Tibial nerve (tissue), 4 donors: ENCODE data around the gene HNRNPLL. TPM values are rescaled to one million over a fixed set of nuclear protein-coding genes. Genes with fewer than 3 reads are reported as not detected.
A peak's percentile ranks its signal among the peaks of the same experiment; 100 is the strongest.
"Not testable (repeated sequence)": the region's sequence is repeated elsewhere in the genome, so short reads cannot be mapped to it uniquely, and the experiment has no call there.

Source experiments
- DNase-seq, 2 donors: peaks; one replicate each; pipeline ENCODE4 v3.0.0-alpha.2; 2019; ENCODE audit warnings: low spot score in 2 of 2
- H3K27ac ChIP-seq, 4 donors: fragments of 200-600 bp; sonication (generic) in 3 of 4; one replicate each; pipeline ENCODE4 v1.5.1; 2017 to 2019; ENCODE audit warnings: mild to moderate bottlenecking in 1 of 4
- H3K27me3 ChIP-seq, 2 donors: fragments of 200-600 bp; sonication (generic) in 1 of 2; one replicate each; pipeline versions ENCODE4 v1.5.1 to v1.6.0; 2017 to 2019
- H3K36me3 ChIP-seq, 3 donors: fragments of 200-600 bp; sonication (generic); one replicate each; pipeline ENCODE4 v1.5.1; 2018 to 2019
- H3K4me1 ChIP-seq, 4 donors: fragments of 200-600 bp; sonication (generic) in 3 of 4; one replicate each; pipeline ENCODE4 v1.5.1; 2017 to 2019
- H3K4me3 ChIP-seq, 4 donors: fragments of 200-600 bp; sonication (generic) in 3 of 4; one replicate each; pipeline ENCODE4 v1.5.1; 2017 to 2019; ENCODE audit warnings: mild to moderate bottlenecking in 1 of 4, moderate library complexity in 1 of 4
- H3K9me3 ChIP-seq, 4 donors: fragments of 200-600 bp; sonication (generic) in 3 of 4; one replicate each; pipeline ENCODE4 v1.5.1; 2017 to 2019
- EP300 ChIP-seq, 2 donors: sonication (generic); formaldehyde crosslinking; IDR thresholded peaks; one replicate each; pipeline ENCODE4 v1.6.1; 2017; ENCODE audit warnings: antibody characterized with exemption in 2 of 2, mild to moderate bottlenecking in 1 of 2
- POLR2A ChIP-seq, 2 donors: fragments of 450-650 bp; IDR thresholded peaks; one replicate each; pipeline ENCODE4 v1.6.1; 2017; ENCODE audit warnings: antibody characterized with exemption in 2 of 2, mild to moderate bottlenecking in 2 of 2, moderate library complexity in 2 of 2
- WGBS, 2 donors: methylation state at CpG; one replicate each; pipeline ENCODE4 v1.1.5; 2018; 5-methylcytosine and 5-hydroxymethylcytosine counted together
- total RNA-seq, 4 donors: library from RNA; depleted of rRNA; stranded (reverse); fragments of >200 nt; gene quantifications; one replicate each; pipeline ENCODE4 v1.1.0, GENCODE V29; 2016
- TF ChIP-seq, protein P1 (sequence below), 5 experiments: fragments of 200-600 bp in 3 of 5; fragments of 450-650 bp in 2 of 5; sonication (generic) in 3 of 5; IDR thresholded peaks; one replicate each; pipeline ENCODE4 v1.5.1; 2016 to 2019; ENCODE audit warnings: antibody characterized with exemption in 5 of 5, mild to moderate bottlenecking in 3 of 5, moderate library complexity in 2 of 5

Gene HNRNPLL
- total RNA-seq, result 10 to 100 TPM; 49.5 to 62.5 (median 53.5) TPM

DNA sequence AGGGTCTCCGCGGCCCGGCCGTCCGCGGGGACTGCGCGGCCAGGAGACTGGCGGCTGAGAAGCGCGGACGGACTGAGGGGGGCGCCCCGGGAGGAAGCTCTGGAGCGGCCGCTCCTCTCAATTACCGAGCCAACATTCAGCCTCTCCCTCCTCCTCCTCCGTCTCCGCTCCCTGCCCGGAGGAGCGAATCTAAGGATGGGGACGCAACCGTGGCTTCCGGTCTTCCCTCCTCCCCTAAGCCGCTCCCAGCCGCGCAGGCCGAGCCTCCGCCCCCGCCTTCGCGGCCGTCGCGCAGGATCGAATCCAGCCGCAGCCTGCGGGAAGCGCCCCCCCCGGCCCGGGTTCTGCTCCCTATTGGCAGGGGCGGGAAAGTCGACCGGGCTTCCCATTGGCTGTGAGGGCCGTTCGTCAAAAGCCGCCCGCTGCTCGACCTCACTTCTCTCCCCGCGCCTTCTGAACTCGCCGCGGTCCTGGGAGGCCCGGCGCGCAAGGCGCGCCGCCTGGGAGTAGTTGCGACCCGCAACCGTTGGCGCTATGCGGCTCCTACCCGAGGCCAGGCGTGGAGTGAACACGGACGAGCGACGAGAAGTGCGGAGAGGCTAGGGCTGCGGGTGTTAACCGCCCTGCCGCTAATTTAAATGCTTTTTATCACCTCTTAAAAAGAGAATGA lies at the start of gene HNRNPLL:
Gene HNRNPLL, minus strand, starts transcription at position 197 of the 670 bp plus-strand sequence. CDS start 302 bp downstream, outside the sequence.
- no peaks in the 10 kb centered on the region for H3K27me3 ChIP-seq
- TF ChIP-seq EP300 (IDR thresholded peaks at IDR 0.05) (peak; percentile 63 to 99), POLR2A (IDR thresholded peaks at IDR 0.05) (peak; percentile 95 to 98)
- TF ChIP-seq, protein P1, sequence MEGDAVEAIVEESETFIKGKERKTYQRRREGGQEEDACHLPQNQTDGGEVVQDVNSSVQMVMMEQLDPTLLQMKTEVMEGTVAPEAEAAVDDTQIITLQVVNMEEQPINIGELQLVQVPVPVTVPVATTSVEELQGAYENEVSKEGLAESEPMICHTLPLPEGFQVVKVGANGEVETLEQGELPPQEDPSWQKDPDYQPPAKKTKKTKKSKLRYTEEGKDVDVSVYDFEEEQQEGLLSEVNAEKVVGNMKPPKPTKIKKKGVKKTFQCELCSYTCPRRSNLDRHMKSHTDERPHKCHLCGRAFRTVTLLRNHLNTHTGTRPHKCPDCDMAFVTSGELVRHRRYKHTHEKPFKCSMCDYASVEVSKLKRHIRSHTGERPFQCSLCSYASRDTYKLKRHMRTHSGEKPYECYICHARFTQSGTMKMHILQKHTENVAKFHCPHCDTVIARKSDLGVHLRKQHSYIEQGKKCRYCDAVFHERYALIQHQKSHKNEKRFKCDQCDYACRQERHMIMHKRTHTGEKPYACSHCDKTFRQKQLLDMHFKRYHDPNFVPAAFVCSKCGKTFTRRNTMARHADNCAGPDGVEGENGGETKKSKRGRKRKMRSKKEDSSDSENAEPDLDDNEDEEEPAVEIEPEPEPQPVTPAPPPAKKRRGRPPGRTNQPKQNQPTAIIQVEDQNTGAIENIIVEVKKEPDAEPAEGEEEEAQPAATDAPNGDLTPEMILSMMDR (IDR thresholded peaks at IDR 0.05), result peak in 1 of 5 experiments; percentile 9
- H3K4me1 ChIP-seq, result peaks cover 0 to 44% (median 34%) of the 10 kb centered on the region in 4 donors
- peak within 1 kb of the TSS; percentile 96 to 98 (median 98) for H3K27ac ChIP-seq
- peak within 1 kb of the TSS; percentile 82 to 98 (median 89) for H3K4me3 ChIP-seq
- 1% methylated on average over 39 to 58 of the region's 75 CpGs for WGBS, 2 donors
- peak; percentile 90 to 99 for DNase-seq
- no peaks in the 10 kb centered on the region for H3K36me3 ChIP-seq
- H3K9me3 ChIP-seq, result no peaks in the 10 kb centered on the region

DNA sequence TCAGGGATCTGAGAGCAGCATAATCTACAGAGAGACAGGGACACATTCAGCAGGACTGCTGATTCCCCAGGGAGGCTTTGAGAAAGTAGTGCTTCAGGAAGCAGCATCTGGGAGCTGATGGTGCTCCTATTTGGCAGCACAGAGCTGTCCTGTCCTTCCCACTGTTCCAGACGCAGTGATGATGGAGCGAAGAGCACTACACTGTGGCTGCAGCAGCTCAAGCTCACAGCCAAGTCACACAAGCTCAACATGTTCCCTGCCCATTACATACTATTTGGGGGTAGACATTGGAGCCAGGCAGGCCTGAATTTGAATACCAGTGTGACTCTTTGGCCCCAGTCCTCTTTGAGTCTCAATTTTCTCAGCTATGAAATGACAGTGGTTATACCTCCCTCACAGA lies 48.0 kb upstream of the HNRNPLL start:
- H3K27ac ChIP-seq, result no peak overlapping the region
- 94 to 97% methylated on average over 2 of the region's 2 CpGs for WGBS, 2 donors
- no peaks in the 10 kb centered on the region for H3K36me3 ChIP-seq
- H3K4me3 ChIP-seq, result no peak overlapping the region
- no peaks in the 10 kb centered on the region for H3K27me3 ChIP-seq
- no peaks in the 10 kb centered on the region for H3K9me3 ChIP-seq
- H3K4me1 ChIP-seq, result peaks cover 0 to 4% (median 0%) of the 10 kb centered on the region in 4 donors
- DNase-seq, result no peak
- TF ChIP-seq EP300 (IDR thresholded peaks at IDR 0.05) (no peak), POLR2A (IDR thresholded peaks at IDR 0.05) (no peak)
- TF ChIP-seq, protein P1 (IDR thresholded peaks at IDR 0.05), result no peak

DNA sequence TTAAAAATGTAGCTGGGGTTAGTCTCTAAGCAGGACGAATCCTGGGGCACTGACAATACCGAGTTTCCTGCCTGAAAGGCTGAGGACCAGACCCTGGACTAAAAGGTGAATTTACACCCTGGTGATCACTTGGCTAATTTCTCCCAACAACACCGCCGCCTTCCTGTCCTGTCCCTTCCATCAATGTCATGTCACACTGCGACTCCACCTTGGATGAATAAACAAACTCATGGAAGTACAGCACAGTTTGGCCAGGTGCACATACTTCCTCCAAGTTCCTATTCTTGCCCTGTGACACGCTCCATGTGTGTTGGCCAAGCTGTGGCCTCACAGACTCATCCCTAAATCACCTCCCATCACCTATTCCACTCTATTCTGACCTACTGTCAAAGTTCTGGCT lies 47.3 kb upstream of the HNRNPLL start:
- DNase-seq, result no peak
- 90 to 92% methylated on average over 6 of the region's 6 CpGs for WGBS, 2 donors
- H3K4me3 ChIP-seq, result no peak overlapping the region
- peaks cover 0 to 4% (median 0%) of the 10 kb centered on the region in 4 donors for H3K4me1 ChIP-seq
- TF ChIP-seq EP300 (IDR thresholded peaks at IDR 0.05) (no peak), POLR2A (IDR thresholded peaks at IDR 0.05) (no peak)
- TF ChIP-seq, protein P1 (IDR thresholded peaks at IDR 0.05), result no peak
- no peaks in the 10 kb centered on the region for H3K9me3 ChIP-seq
- no peaks in the 10 kb centered on the region for H3K27me3 ChIP-seq
- H3K36me3 ChIP-seq, result no peaks in the 10 kb centered on the region
- no peak overlapping the region for H3K27ac ChIP-seq

DNA sequence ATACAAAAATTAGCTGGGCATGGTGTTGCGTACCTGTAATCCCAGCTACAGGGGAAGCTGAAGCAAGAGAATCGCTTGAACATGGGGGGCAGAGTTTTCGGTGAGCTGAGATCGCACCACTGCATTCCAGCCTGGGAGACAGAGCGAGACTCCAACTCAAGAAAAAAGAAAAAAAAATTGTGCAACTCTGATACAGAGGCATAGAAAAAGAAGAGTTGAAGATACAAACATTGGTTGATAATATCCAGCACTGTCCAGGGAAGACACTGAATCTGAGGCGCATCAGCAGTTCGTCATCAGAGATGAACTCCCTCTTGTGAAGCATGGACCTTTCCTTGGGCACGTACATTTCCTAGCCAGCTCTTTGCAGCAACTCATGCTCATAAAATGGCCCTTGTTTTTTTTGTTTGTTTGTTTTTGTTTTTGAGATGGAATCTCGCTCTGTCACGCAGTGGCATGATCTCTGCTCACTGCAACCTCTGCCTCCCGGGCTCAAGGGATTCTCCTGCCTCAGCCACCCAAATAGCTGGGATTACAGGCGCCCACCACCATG lies 46.5 kb upstream of the HNRNPLL start:
- H3K36me3 ChIP-seq, result no peaks in the 10 kb centered on the region
- WGBS, 2 donors, result 90 to 93% methylated on average over 12 of the region's 12 CpGs
- DNase-seq, result no peak
- H3K27ac ChIP-seq, result no peak overlapping the region
- peaks cover 0 to 4% (median 0%) of the 10 kb centered on the region in 4 donors for H3K4me1 ChIP-seq
- H3K9me3 ChIP-seq, result no peaks in the 10 kb centered on the region
- no peaks in the 10 kb centered on the region for H3K27me3 ChIP-seq
- H3K4me3 ChIP-seq, result no peak overlapping the region
- TF ChIP-seq EP300 (IDR thresholded peaks at IDR 0.05) (no peak), POLR2A (IDR thresholded peaks at IDR 0.05) (no peak)
- TF ChIP-seq, protein P1 (IDR thresholded peaks at IDR 0.05), result no peak

DNA sequence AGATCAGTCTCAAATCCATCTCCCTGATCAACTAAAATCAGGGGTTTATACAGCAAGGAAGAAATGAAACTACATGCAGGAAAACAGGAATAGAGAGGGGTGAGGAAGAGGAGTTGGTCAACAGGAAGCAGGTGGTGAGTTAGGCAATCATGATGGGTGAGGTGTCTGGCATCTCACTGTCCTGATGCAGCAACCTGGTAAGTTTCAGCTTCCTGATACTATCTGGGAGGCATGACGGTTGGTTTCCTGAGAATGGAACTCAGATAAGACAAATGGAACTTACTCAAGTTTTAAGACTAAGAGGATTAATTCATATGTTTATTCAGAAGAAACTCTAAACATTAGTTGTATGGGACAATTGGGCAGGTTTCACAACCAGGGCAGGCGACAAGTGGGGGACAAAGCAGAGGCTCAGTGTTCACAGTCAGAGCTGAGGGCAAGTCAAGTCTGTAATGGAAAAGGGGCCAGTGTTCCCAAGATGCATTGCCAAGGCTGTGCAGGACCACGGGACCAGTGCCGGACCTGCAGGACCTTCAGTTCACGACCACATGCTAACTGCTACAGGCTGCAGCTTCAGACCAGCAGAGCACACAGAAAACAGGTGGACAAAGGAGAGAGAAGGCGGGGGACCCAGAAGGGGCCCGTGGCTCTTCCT lies 45.5 kb upstream of the HNRNPLL start:
- Histone ChIP-seq H3K9me3 (peaks cover 0 to 4% (median 0%) of the 10 kb centered on the region in 4 donors), H3K27me3 (no peaks in the 10 kb centered on the region), H3K4me1 (no peaks in the 10 kb centered on the region), H3K27ac (no peak overlapping the region), H3K4me3 (no peak overlapping the region), H3K36me3 (no peaks in the 10 kb centered on the region)
- 89% methylated on average over 7 of the region's 7 CpGs for WGBS, 2 donors
- no peak for DNase-seq
- TF ChIP-seq EP300 (IDR thresholded peaks at IDR 0.05), result no peak

DNA sequence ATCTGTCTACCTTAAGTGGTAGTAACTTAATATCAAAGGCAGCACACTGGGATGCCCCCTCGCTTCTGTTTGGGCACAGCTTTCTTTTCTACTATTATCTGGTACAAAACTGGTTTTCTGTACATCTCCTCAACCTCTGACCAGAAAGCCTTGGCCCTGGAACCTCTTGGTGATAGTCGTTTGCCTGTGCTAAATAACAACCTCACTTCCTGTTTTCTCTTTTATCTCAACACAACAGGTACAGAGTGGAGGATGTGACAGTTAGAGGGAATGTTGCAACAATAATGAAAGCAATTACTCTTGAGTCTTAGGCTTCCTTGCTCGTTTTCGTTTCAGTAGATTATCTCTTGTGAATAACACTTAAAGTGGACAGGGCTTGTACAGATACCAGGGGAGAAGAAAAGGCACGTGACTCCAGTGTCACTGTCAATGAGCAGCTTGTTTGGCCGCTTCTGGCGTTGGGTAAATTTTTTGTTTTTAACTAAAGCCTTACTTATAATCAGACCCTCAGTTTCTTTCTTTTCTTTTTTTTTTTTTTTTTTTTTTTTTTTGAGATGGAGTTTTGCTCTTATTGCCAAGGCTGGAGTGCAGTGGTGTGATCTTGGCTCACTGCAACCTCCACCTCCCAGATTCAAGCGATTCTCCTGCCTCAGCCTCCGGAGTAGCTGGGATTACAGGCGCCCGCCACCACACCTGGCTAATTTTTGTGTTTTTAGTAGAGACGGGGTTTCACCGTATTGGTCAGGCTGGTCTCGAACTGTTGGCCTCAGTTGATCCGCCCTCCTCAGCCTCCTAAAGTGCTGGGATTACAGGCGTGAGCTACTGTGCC lies 41.2 kb upstream of the HNRNPLL start:
- 89 to 94% methylated on average over 16 of the region's 16 CpGs for WGBS, 2 donors
- not testable (repeated sequence) for H3K27me3 ChIP-seq, H3K4me3 ChIP-seq, H3K9me3 ChIP-seq, DNase-seq, H3K4me1 ChIP-seq, H3K36me3 ChIP-seq
- peak overlapping the region in 1 of 4 donors; percentile 31 for H3K27ac ChIP-seq
